HepG2 (cell line): ENCODE data around the gene RNGTT. TPM values are rescaled to one million over a fixed set of nuclear protein-coding genes. Genes with fewer than 3 reads are reported as not detected.

Source experiments
- BCL6 ChIP-seq: IDR thresholded peaks from 2 replicates; pipeline ENCODE4 v1.6.1; 2016; ENCODE audit warnings: missing genetic modification reagents, missing compliant biosample characterization
- ISX ChIP-seq: sonication (generic); formaldehyde crosslinking; conservative IDR thresholded peaks from 2 replicates; pipeline ENCODE4 v1.5.0; 2020; ENCODE audit warnings: missing genetic modification reagents
- JUNB ChIP-seq: sonication (generic); formaldehyde crosslinking; IDR thresholded peaks from 2 replicates; pipeline ENCODE4 v1.8.0; 2022; ENCODE audit warnings: missing genetic modification reagents, mild to moderate bottlenecking, borderline replicate concordance
- KAT2B ChIP-seq: fragments of 150-350 bp; IDR thresholded peaks from 2 replicates; pipeline ENCODE4 v1.6.1; 2014; ENCODE audit warnings: low read depth, low read length, borderline replicate concordance
- MAZ ChIP-seq, 2 experiments: sonication (generic) in 1 of 2; formaldehyde crosslinking in 1 of 2; IDR thresholded peaks; 2 replicates each; pipeline versions ENCODE4 v1.5.0 to v1.6.1; 2012 to 2020; ENCODE audit warnings: low read depth in 2 of 2, mild to moderate bottlenecking in 2 of 2, borderline replicate concordance in 1 of 2, improper control_type of control experiment in 1 of 2, low read length in 1 of 2, missing genetic modification reagents in 1 of 2, moderate library complexity in 1 of 2
- MZF1 ChIP-seq: sonication (generic); formaldehyde crosslinking; IDR thresholded peaks from 2 replicates; pipeline ENCODE4 v1.8.1; 2023; ENCODE audit warnings: mild to moderate bottlenecking, missing genetic modification reagents, borderline replicate concordance
- NKX3-1 ChIP-seq: sonication (generic); formaldehyde crosslinking; IDR thresholded peaks from 2 replicates; pipeline ENCODE4 v1.5.0; 2020; ENCODE audit warnings: missing genetic modification reagents
- PHF5A ChIP-seq: IDR thresholded peaks from one replicate; pipeline ENCODE4 v1.6.1; 2018; ENCODE audit warnings: low read depth, missing genetic modification reagents; ENCODE audit not compliant: unreplicated experiment
- POLR2AphosphoS5 ChIP-seq: IDR thresholded peaks from 2 replicates; pipeline ENCODE4 v1.6.1; 2012; ENCODE audit warnings: low read depth, low read length
- RFX1 ChIP-seq: fragments of 450-650 bp; IDR thresholded peaks from 2 replicates; pipeline ENCODE4 v1.6.1; 2017
- SAP130 ChIP-seq: IDR thresholded peaks from 2 replicates; pipeline ENCODE4 v1.6.1; 2016; ENCODE audit warnings: low read depth
- TP53 ChIP-seq: sonication (generic); formaldehyde crosslinking; conservative IDR thresholded peaks from 2 replicates; pipeline ENCODE4 v1.4.0; 2020; ENCODE audit warnings: missing genetic modification reagents
- ZNF180 ChIP-seq: sonication (generic); formaldehyde crosslinking; IDR thresholded peaks from 2 replicates; pipeline ENCODE4 v1.4.0; 2020; ENCODE audit warnings: low read depth, missing genetic modification reagents, borderline replicate concordance
- ZNF234 ChIP-seq: sonication (generic); formaldehyde crosslinking; conservative IDR thresholded peaks from 2 replicates; pipeline ENCODE4 v1.5.1; 2020; ENCODE audit warnings: mild to moderate bottlenecking, missing genetic modification reagents
- ZNF331 ChIP-seq: sonication (generic); formaldehyde crosslinking; IDR thresholded peaks from 2 replicates; pipeline ENCODE4 v1.4.0; 2020; ENCODE audit warnings: missing genetic modification reagents
- ZNF343 ChIP-seq: sonication (generic); formaldehyde crosslinking; IDR thresholded peaks from 2 replicates; pipeline ENCODE4 v1.4.0; 2020; ENCODE audit warnings: mild to moderate bottlenecking, missing genetic modification reagents
- ZNF441 ChIP-seq: sonication (generic); formaldehyde crosslinking; IDR thresholded peaks from 2 replicates; pipeline ENCODE4 v1.7.0; 2021; ENCODE audit warnings: missing genetic modification reagents, borderline replicate concordance
- ZNF460 ChIP-seq: sonication (generic); formaldehyde crosslinking; IDR thresholded peaks from 2 replicates; pipeline ENCODE4 v1.5.1; 2020; ENCODE audit warnings: missing genetic modification reagents, mild to moderate bottlenecking, borderline replicate concordance
- ZNF576 ChIP-seq: sonication (generic); formaldehyde crosslinking; IDR thresholded peaks from 2 replicates; pipeline ENCODE4 v1.4.0; 2020; ENCODE audit warnings: mild to moderate bottlenecking, missing genetic modification reagents
- ZNF652 ChIP-seq: IDR thresholded peaks from 2 replicates; pipeline ENCODE4 v1.6.1; 2016; ENCODE audit warnings: low read depth, borderline replicate concordance
- ZNF687 ChIP-seq: sonication (generic); formaldehyde crosslinking; IDR thresholded peaks from 2 replicates; pipeline ENCODE4 v1.5.1; 2020; ENCODE audit warnings: mild to moderate bottlenecking, missing genetic modification reagents, moderate library complexity
- ZSCAN12 ChIP-seq: sonication (generic); formaldehyde crosslinking; IDR thresholded peaks from 2 replicates; pipeline ENCODE4 v1.9.0; 2021; ENCODE audit warnings: mild to moderate bottlenecking, missing genetic modification reagents
- polyA plus RNA-seq, 8 experiments: library from polyadenylated mRNA; depleted of rRNA in 3 of 8; stranded (reverse) in 7 of 8; unstranded in 1 of 8; fragments of >200 nt; fragmentation: Illumina TruSeq in 4 of 8; extraction: Trizol in 4 of 8; gene quantifications; 2 replicates each; pipeline versions ENCODE4 v1.2.1 to v1.2.3, GENCODE V29; 2011 to 2016; ENCODE audit warnings: low read depth in 4 of 8, missing spikeins in 1 of 8, mixed read lengths in 1 of 8; ENCODE audit not compliant: insufficient read depth in 1 of 8
- total RNA-seq, 5 experiments: library from RNA; depleted of rRNA; stranded (reverse); fragments of >200 nt; fragmentation: Illumina TruSeq; extraction: Trizol; gene quantifications; 2 replicates each; pipeline ENCODE4 v1.2.3, GENCODE V29; 2016; ENCODE audit warnings: low read depth in 1 of 5
- TF ChIP-seq, protein P1 (sequence below): sonication (generic); formaldehyde crosslinking; IDR thresholded peaks from 2 replicates; pipeline ENCODE4 v1.8.0; 2023; ENCODE audit warnings: mild to moderate bottlenecking, missing genetic modification reagents
- TF ChIP-seq, protein P2 (sequence below): sonication (generic); formaldehyde crosslinking; IDR thresholded peaks from 2 replicates; pipeline ENCODE4 v1.8.1; 2022; ENCODE audit warnings: low read depth, mild to moderate bottlenecking, missing genetic modification reagents

The RNGTT gene
- total and polyA plus RNA-seq, 2 of the 13 experiments (the other 11 are each of a cell fraction or from before 2014, with no cell fraction given): 6.0 to 22.6 TPM

GRCh38 chr6:88709819-88710246, 253.6 kb downstream of the RNGTT start (continued):
- no peak for TF ChIP-seq PHF5A
- TF ChIP-seq ZSCAN12 (CRISPR knock-in tag): no peak
- TF ChIP-seq MZF1 (CRISPR knock-in tag): no peak
- no peak for TF ChIP-seq TP53 (CRISPR knock-in tag)
- TF ChIP-seq ZNF180: no peak
- TF ChIP-seq BCL6: peak; percentile 96
- TF ChIP-seq, protein P1, sequence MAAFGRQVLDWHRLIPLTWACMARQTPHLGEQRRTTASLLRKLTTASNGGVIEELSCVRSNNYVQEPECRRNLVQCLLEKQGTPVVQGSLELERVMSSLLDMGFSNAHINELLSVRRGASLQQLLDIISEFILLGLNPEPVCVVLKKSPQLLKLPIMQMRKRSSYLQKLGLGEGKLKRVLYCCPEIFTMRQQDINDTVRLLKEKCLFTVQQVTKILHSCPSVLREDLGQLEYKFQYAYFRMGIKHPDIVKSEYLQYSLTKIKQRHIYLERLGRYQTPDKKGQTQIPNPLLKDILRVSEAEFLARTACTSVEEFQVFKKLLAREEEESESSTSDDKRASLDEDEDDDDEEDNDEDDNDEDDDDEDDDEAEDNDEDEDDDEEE (CRISPR knock-in tag): no peak
- 0 out of 2 replicates have a peak, but pooled peaks have one; percentile 24 for TF ChIP-seq RFX1
- TF ChIP-seq ISX (CRISPR knock-in tag): no peak
- TF ChIP-seq JUNB (CRISPR knock-in tag): no peak
- TF ChIP-seq ZNF331 (CRISPR knock-in tag): peak; percentile 23; the same call in 1 of the 2 replicates
- no peak for TF ChIP-seq ZNF576 (CRISPR knock-in tag)
- TF ChIP-seq ZNF460 (CRISPR knock-in tag): no peak; the same call in 1 of the 2 replicates
- TF ChIP-seq ZNF687 (CRISPR knock-in tag): no peak
- TF ChIP-seq ZNF234 (CRISPR knock-in tag): no peak
- peak; percentile 91 for TF ChIP-seq KAT2B
- no peak for TF ChIP-seq MAZ (IDR thresholded peaks at IDR 0.05; ENCODE audit: borderline replicate concordance, low read depth, low read length)
- no peak for TF ChIP-seq MAZ (CRISPR knock-in tag; IDR thresholded peaks at IDR 0.05; ENCODE audit: low read depth)
- no peak for TF ChIP-seq NKX3-1
- TF ChIP-seq ZNF441 (CRISPR knock-in tag): no peak
- TF ChIP-seq ZNF343 (CRISPR knock-in tag): no peak
- TF ChIP-seq POLR2AphosphoS5: no peak
- no peak; the same call in 1 of the 2 replicates for TF ChIP-seq ZNF652 (CRISPR knock-in tag)
- TF ChIP-seq, protein P2, sequence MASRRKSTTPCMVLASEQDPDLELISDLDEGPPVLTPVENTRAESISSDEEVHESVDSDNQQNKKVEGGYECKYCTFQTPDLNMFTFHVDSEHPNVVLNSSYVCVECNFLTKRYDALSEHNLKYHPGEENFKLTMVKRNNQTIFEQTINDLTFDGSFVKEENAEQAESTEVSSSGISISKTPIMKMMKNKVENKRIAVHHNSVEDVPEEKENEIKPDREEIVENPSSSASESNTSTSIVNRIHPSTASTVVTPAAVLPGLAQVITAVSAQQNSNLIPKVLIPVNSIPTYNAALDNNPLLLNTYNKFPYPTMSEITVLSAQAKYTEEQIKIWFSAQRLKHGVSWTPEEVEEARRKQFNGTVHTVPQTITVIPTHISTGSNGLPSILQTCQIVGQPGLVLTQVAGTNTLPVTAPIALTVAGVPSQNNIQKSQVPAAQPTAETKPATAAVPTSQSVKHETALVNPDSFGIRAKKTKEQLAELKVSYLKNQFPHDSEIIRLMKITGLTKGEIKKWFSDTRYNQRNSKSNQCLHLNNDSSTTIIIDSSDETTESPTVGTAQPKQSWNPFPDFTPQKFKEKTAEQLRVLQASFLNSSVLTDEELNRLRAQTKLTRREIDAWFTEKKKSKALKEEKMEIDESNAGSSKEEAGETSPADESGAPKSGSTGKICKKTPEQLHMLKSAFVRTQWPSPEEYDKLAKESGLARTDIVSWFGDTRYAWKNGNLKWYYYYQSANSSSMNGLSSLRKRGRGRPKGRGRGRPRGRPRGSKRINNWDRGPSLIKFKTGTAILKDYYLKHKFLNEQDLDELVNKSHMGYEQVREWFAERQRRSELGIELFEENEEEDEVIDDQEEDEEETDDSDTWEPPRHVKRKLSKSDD: no peak
- peak; percentile 34; the same call in 1 of the 2 replicates for TF ChIP-seq SAP130 (CRISPR knock-in tag)
